ENCODE results near the gene MOCS3.

The MOCS3 gene

GRCh38 chr20:50996901-50997865 lies 38.6 kb downstream of the MOCS3 start:
- Histone ChIP-seq H4K8ac (ENCODE audit: low read length) (no peak overlapping the region), H3K4me3 (ENCODE audit: insufficient read depth in 1 of 2, low read depth in 1 of 2, low read length in 2 of 2) (no peak overlapping the region), H3K18ac (ENCODE audit: low read depth in 1 of 2, low read length in 2 of 2) (no peak overlapping the region), H3K79me1 (replicated peaks; ENCODE audit: low read length, poor library complexity, severe bottlenecking) (no peaks in the 10 kb centered on the region), H3K36me3 (ENCODE audit: control insufficient read depth in 1 of 2, insufficient read depth in 2 of 2, low read depth in 1 of 2, low read length in 2 of 2) (no peaks in the 10 kb centered on the region), H3K9me3 (ENCODE audit: control insufficient read depth, low read length) (no peaks in the 10 kb centered on the region), H3K9ac (ENCODE audit: low read length) (no peak overlapping the region), H3K4me2 (ENCODE audit: low read length, poor library complexity, severe bottlenecking) (no peak overlapping the region), H3K4me1 (ENCODE audit: control insufficient read depth, insufficient read depth, low read depth, low read length) (peaks cover 6% of the 10 kb centered on the region), H4K91ac (ENCODE audit: low read length) (no peak overlapping the region), H3K14ac (ENCODE audit: low read length in 2 of 2) (no peak overlapping the region), H2AK5ac (ENCODE audit: low read length, severe bottlenecking) (no peak overlapping the region), H2AFZ (ENCODE audit: low read depth, low read length) (no peak overlapping the region), H3K4ac (ENCODE audit: low read depth in 1 of 2, low read length in 2 of 2) (no peak overlapping the region), H2BK5ac (ENCODE audit: low read depth, low read length, poor library complexity, severe bottlenecking) (no peak overlapping the region), H2BK12ac (ENCODE audit: low read length in 2 of 2) (no peak overlapping the region), H2BK15ac (ENCODE audit: low read depth, poor library complexity, severe bottlenecking) (no peak overlapping the region), H3K23ac (ENCODE audit: low read length in 2 of 2) (peak overlapping the region in 1 of 2 experiments; percentile 15), H3K27me3 (ENCODE audit: control insufficient read depth in 1 of 2, insufficient read depth in 1 of 2, low read length in 2 of 2) (peaks cover 35 to 49% of the 10 kb centered on the region in 2 experiments), H2BK120ac (ENCODE audit: low read depth, low read length) (no peak overlapping the region), H3K27ac (ENCODE audit: low read length, poor library complexity, severe bottlenecking) (no peak overlapping the region)
- peak; percentile 64 for DNase-seq
- 51% methylated on average over 9 of the region's 10 CpGs for WGBS

- H4K91ac ChIP-seq (ENCODE audit: low read length): no peak overlapping the region
- no peak overlapping the region for H2BK15ac ChIP-seq (ENCODE audit: low read depth, poor library complexity, severe bottlenecking)
- H2BK5ac ChIP-seq (ENCODE audit: low read depth, low read length, poor library complexity, severe bottlenecking): no peak overlapping the region
- H2AFZ ChIP-seq (ENCODE audit: low read depth, low read length): no peak overlapping the region
- no peaks in the 10 kb centered on the region for H3K9me3 ChIP-seq (ENCODE audit: control insufficient read depth, low read length)
- no peak overlapping the region for H2BK120ac ChIP-seq (ENCODE audit: low read depth, low read length)
- no peak overlapping the region for H3K4me2 ChIP-seq (ENCODE audit: low read length, poor library complexity, severe bottlenecking)
- no peak overlapping the region for H3K4ac ChIP-seq (ENCODE audit: low read depth in 1 of 2, low read length in 2 of 2)
- H2BK12ac ChIP-seq (ENCODE audit: low read length in 2 of 2): no peak overlapping the region
- H3K18ac ChIP-seq (ENCODE audit: low read depth in 1 of 2, low read length in 2 of 2): no peak overlapping the region
- H3K4me3 ChIP-seq (ENCODE audit: insufficient read depth in 1 of 2, low read depth in 1 of 2, low read length in 2 of 2): no peak overlapping the region
- H3K27me3 ChIP-seq (ENCODE audit: control insufficient read depth in 1 of 2, insufficient read depth in 1 of 2, low read length in 2 of 2): peaks cover 35 to 57% of the 10 kb centered on the region in 2 experiments
- no peak overlapping the region for H4K8ac ChIP-seq (ENCODE audit: low read length)
- no peak overlapping the region for H3K27ac ChIP-seq (ENCODE audit: low read length, poor library complexity, severe bottlenecking)
- H2AK5ac ChIP-seq (ENCODE audit: low read length, severe bottlenecking): no peak overlapping the region
- H3K23ac ChIP-seq (ENCODE audit: low read length in 2 of 2): no peak overlapping the region
- DNase-seq: no peak
- H3K79me1 ChIP-seq (replicated peaks; ENCODE audit: low read length, poor library complexity, severe bottlenecking): no peaks in the 10 kb centered on the region
- H3K4me1 ChIP-seq (ENCODE audit: control insufficient read depth, insufficient read depth, low read depth, low read length): peaks cover 4% of the 10 kb centered on the region
- no peak overlapping the region for H3K9ac ChIP-seq (ENCODE audit: low read length)
- WGBS: 94% methylated on average over 4 of the region's 4 CpGs
- H3K36me3 ChIP-seq (ENCODE audit: control insufficient read depth in 1 of 2, insufficient read depth in 2 of 2, low read depth in 1 of 2, low read length in 2 of 2): no peaks in the 10 kb centered on the region
- H3K14ac ChIP-seq (ENCODE audit: low read length in 2 of 2): no peak overlapping the region
Measured at GRCh38 chr20:50999355-50999754, 40.7 kb downstream of the MOCS3 start.

GRCh38 chr20:51001430-51002265 lies 43.0 kb downstream of the MOCS3 start:
- Histone ChIP-seq H3K4ac (ENCODE audit: low read depth in 1 of 2, low read length in 2 of 2) (no peak overlapping the region), H3K14ac (ENCODE audit: low read length in 2 of 2) (no peak overlapping the region), H4K91ac (ENCODE audit: low read length) (no peak overlapping the region), H3K4me2 (ENCODE audit: low read length, poor library complexity, severe bottlenecking) (no peak overlapping the region), H3K4me1 (ENCODE audit: control insufficient read depth, insufficient read depth, low read depth, low read length) (peaks cover 2% of the 10 kb centered on the region), H2AK5ac (ENCODE audit: low read length, severe bottlenecking) (no peak overlapping the region), H2BK120ac (ENCODE audit: low read depth, low read length) (no peak overlapping the region), H3K27me3 (ENCODE audit: control insufficient read depth in 1 of 2, insufficient read depth in 1 of 2, low read length in 2 of 2) (peaks cover 35 to 49% of the 10 kb centered on the region in 2 experiments), H3K9ac (ENCODE audit: low read length) (no peak overlapping the region), H3K27ac (ENCODE audit: low read length, poor library complexity, severe bottlenecking) (no peak overlapping the region), H3K4me3 (ENCODE audit: insufficient read depth in 1 of 2, low read depth in 1 of 2, low read length in 2 of 2) (no peak overlapping the region), H3K9me3 (ENCODE audit: control insufficient read depth, low read length) (no peaks in the 10 kb centered on the region), H2AFZ (ENCODE audit: low read depth, low read length) (no peak overlapping the region), H3K79me1 (replicated peaks; ENCODE audit: low read length, poor library complexity, severe bottlenecking) (no peaks in the 10 kb centered on the region), H4K8ac (ENCODE audit: low read length) (no peak overlapping the region), H3K36me3 (ENCODE audit: control insufficient read depth in 1 of 2, insufficient read depth in 2 of 2, low read depth in 1 of 2, low read length in 2 of 2) (no peaks in the 10 kb centered on the region), H2BK12ac (ENCODE audit: low read length in 2 of 2) (no peak overlapping the region), H2BK5ac (ENCODE audit: low read depth, low read length, poor library complexity, severe bottlenecking) (no peak overlapping the region), H2BK15ac (ENCODE audit: low read depth, poor library complexity, severe bottlenecking) (no peak overlapping the region), H3K18ac (ENCODE audit: low read depth in 1 of 2, low read length in 2 of 2) (no peak overlapping the region), H3K23ac (ENCODE audit: low read length in 2 of 2) (no peak overlapping the region)
- DNase-seq: no peak
- 88% methylated on average over 18 of the region's 20 CpGs for WGBS

DNA sequence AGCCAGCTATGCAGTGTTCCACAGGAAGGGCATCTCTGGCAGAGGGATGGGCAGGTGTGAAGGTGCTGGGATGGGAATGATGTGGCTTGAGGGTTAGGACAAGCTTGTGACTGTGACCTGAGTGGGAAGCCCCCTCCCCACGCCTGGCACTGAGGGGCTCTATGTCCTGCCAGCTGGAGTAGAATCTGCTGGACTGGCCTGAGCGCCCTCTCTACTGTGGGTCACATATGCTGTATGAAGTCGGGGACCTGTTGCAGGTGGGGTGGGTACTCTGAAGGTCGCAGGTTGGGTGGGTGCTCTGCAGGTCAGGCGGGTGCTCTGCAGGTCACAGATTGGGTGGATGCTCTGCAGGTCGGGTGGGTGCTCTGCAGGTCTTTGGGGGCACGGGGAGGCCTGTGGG lies 44.0 kb downstream of the MOCS3 start:
- H2BK12ac ChIP-seq (ENCODE audit: low read length in 2 of 2): no peak overlapping the region
- no peak overlapping the region for H3K18ac ChIP-seq (ENCODE audit: low read depth in 1 of 2, low read length in 2 of 2)
- no peaks in the 10 kb centered on the region for H3K79me1 ChIP-seq (replicated peaks; ENCODE audit: low read length, poor library complexity, severe bottlenecking)
- no peaks in the 10 kb centered on the region for H3K36me3 ChIP-seq (ENCODE audit: control insufficient read depth in 1 of 2, insufficient read depth in 2 of 2, low read depth in 1 of 2, low read length in 2 of 2)
- no peak overlapping the region for H3K9ac ChIP-seq (ENCODE audit: low read length)
- 94% methylated on average over 5 of the region's 7 CpGs for WGBS
- H3K4ac ChIP-seq (ENCODE audit: low read depth in 1 of 2, low read length in 2 of 2): no peak overlapping the region
- H3K4me2 ChIP-seq (ENCODE audit: low read length, poor library complexity, severe bottlenecking): no peak overlapping the region
- DNase-seq: no peak
- H3K27ac ChIP-seq (ENCODE audit: low read length, poor library complexity, severe bottlenecking): no peak overlapping the region
- peaks cover 30 to 40% of the 10 kb centered on the region in 2 experiments for H3K27me3 ChIP-seq (ENCODE audit: control insufficient read depth in 1 of 2, insufficient read depth in 1 of 2, low read length in 2 of 2)
- H2BK5ac ChIP-seq (ENCODE audit: low read depth, low read length, poor library complexity, severe bottlenecking): no peak overlapping the region
- no peak overlapping the region for H2BK120ac ChIP-seq (ENCODE audit: low read depth, low read length)
- no peak overlapping the region for H3K4me3 ChIP-seq (ENCODE audit: insufficient read depth in 1 of 2, low read depth in 1 of 2, low read length in 2 of 2)
- no peak overlapping the region for H4K8ac ChIP-seq (ENCODE audit: low read length)
- H2AK5ac ChIP-seq (ENCODE audit: low read length, severe bottlenecking): no peak overlapping the region
- H4K91ac ChIP-seq (ENCODE audit: low read length): no peak overlapping the region
- no peaks in the 10 kb centered on the region for H3K4me1 ChIP-seq (ENCODE audit: control insufficient read depth, insufficient read depth, low read depth, low read length)
- no peak overlapping the region for H3K14ac ChIP-seq (ENCODE audit: low read length in 2 of 2)
- H3K9me3 ChIP-seq (ENCODE audit: control insufficient read depth, low read length): no peaks in the 10 kb centered on the region
- H3K23ac ChIP-seq (ENCODE audit: low read length in 2 of 2): no peak overlapping the region
- no peak overlapping the region for H2BK15ac ChIP-seq (ENCODE audit: low read depth, poor library complexity, severe bottlenecking)
- no peak overlapping the region for H2AFZ ChIP-seq (ENCODE audit: low read depth, low read length)

Data from mesenchymal stem cell (in vitro differentiated cells and primary cell).